ENCODE measurements around the gene SH2D4B. TPM values are rescaled to one million over a fixed set of nuclear protein-coding genes. Genes with fewer than 3 reads are reported as not detected.

Gene SH2D4B
- total RNA-seq, 2 donors from 2014 or later = 0.92 TPM; not detected in 1

DNA sequence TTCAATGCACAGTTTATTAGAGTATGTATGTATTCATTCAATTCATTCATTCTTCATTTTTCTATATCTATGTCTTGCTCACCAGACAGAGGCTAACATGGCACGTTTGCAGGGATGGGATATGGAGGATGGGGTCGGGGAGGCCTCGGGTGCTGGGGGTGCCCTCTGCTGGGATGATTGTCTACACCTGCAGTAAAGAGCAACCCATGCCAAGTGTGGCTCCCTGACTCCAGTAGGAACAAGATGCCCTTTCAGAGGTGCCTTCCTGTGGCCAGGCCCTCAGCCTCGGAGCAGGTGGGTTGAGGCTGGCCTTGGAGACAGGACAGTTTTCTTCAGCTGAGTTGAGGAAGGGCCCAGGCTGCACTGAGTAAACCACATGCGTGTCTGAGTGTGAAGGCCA lies 157.2 kb downstream of the SH2D4B start:
- Histone ChIP-seq H3K9me3 (no peaks in the 10 kb centered on the region), H3K4me3 (no peak overlapping the region), H3K36me3 (no peaks in the 10 kb centered on the region), H3K27ac (no peak overlapping the region), H3K27me3 (replicated peaks; ENCODE audit: insufficient read depth) (no peaks in the 10 kb centered on the region), H3K4me1 (ENCODE audit: control insufficient read depth in 1 of 2, low read depth in 2 of 2) (no peaks in the 10 kb centered on the region)
- no peak for ATAC-seq (ENCODE audit: insufficient number of reproducible peaks, low FRiP score, low read depth)
- TF ChIP-seq, protein P1, sequence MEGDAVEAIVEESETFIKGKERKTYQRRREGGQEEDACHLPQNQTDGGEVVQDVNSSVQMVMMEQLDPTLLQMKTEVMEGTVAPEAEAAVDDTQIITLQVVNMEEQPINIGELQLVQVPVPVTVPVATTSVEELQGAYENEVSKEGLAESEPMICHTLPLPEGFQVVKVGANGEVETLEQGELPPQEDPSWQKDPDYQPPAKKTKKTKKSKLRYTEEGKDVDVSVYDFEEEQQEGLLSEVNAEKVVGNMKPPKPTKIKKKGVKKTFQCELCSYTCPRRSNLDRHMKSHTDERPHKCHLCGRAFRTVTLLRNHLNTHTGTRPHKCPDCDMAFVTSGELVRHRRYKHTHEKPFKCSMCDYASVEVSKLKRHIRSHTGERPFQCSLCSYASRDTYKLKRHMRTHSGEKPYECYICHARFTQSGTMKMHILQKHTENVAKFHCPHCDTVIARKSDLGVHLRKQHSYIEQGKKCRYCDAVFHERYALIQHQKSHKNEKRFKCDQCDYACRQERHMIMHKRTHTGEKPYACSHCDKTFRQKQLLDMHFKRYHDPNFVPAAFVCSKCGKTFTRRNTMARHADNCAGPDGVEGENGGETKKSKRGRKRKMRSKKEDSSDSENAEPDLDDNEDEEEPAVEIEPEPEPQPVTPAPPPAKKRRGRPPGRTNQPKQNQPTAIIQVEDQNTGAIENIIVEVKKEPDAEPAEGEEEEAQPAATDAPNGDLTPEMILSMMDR (IDR thresholded peaks at IDR 0.05) = no peak
- DNase-seq (ENCODE audit: low spot score) = no peak

Other genes with a start within 250 kb of the SH2D4B start
- not detected for gene MAT1A, start 248.2 kb upstream of the SH2D4B start, total RNA-seq
- not detected for gene DYDC1, start 181.1 kb upstream of the SH2D4B start, total RNA-seq
- gene DYDC2, start 181.1 kb upstream of the SH2D4B start, total RNA-seq = not detected
- 10 to 100 TPM; 23.5 to 24.1 TPM for gene PRXL2A, start 129.4 kb upstream of the SH2D4B start, total RNA-seq
- gene TSPAN14, start 83.6 kb upstream of the SH2D4B start, total RNA-seq = 10 to 100 TPM; 38.2 to 40.1 TPM